SK-N-SH (cell line): Measurements from ENCODE around the gene SECTM1. TPM values are rescaled to one million over a fixed set of nuclear protein-coding genes. Genes with fewer than 3 reads are reported as not detected.

ENCODE experiments used
- CTCF ChIA-PET: fragments of 300-600, 350-600 bp; formaldehyde crosslinking; extraction: SDS; loops from one replicate; lab custom pipeline; 2021; lab: Yijun Ruan, JAX
- POLR2A ChIA-PET: fragments of 350-600 bp; sonication (Branson Sonifier 250); formaldehyde crosslinking; extraction: SDS; loops from one replicate; lab custom pipeline; 2020; ENCODE audit warnings: antibody characterized with exemption, inconsistent platforms; lab: Yijun Ruan, JAX
- DNase-seq: peaks from one replicate; pipeline ENCODE4 v3.0.0; 2012
- H2AFZ ChIP-seq: fragments of 200-600 bp; sonication (generic); 2 replicates; pipeline ENCODE4 v1.8.1; 2016; ENCODE audit warnings: antibody characterized with exemption, mild to moderate bottlenecking, low read depth
- H3F3A ChIP-seq: fragments of 200-600 bp; sonication (generic); replicated peaks from 2 replicates; pipeline ENCODE3; 2016; ENCODE audit warnings: antibody characterized with exemption, mild to moderate bottlenecking; ENCODE audit not compliant: insufficient read depth
- H3K27ac ChIP-seq, 2 experiments: fragments of 200-500 bp in 1 of 2; fragments of 200-600 bp in 1 of 2; sonication (Bioruptor generic) in 1 of 2; sonication (generic), shearing (Covaris generic) in 1 of 2; 2 replicates each; pipeline versions ENCODE4 v1.5.1 to v1.6.1; 2014 to 2016; ENCODE audit warnings: low read depth in 2 of 2, inconsistent platforms in 1 of 2, low read length in 1 of 2, mild to moderate bottlenecking in 1 of 2, mixed read lengths in 1 of 2
- H3K27me3 ChIP-seq: fragments of 200-600 bp; sonication (generic), shearing (Covaris generic); 2 replicates; pipeline ENCODE4 v1.6.1; 2016; ENCODE audit warnings: mixed run types; ENCODE audit not compliant: insufficient read depth
- H3K36me3 ChIP-seq, 2 experiments: fragments of 200-500 bp in 1 of 2; fragments of 200-600 bp in 1 of 2; sonication (Bioruptor generic) in 1 of 2; sonication (generic) in 1 of 2; replicated peaks in 1 of 2; 2 replicates each; pipeline versions ENCODE3 to v1.5.1; 2014 to 2016; ENCODE audit warnings: low read length in 1 of 2, mild to moderate bottlenecking in 1 of 2; ENCODE audit not compliant: insufficient read depth in 2 of 2, control insufficient read depth in 1 of 2
- H3K4me1 ChIP-seq, 2 experiments: fragments of 200-500 bp in 1 of 2; fragments of 200-600 bp in 1 of 2; sonication (Bioruptor generic) in 1 of 2; sonication (generic), shearing (Covaris generic) in 1 of 2; 2 replicates each; pipeline versions ENCODE4 v1.5.1 to v1.6.1; 2014 to 2016; ENCODE audit warnings: low read depth in 1 of 2, low read length in 1 of 2, mixed run types in 1 of 2; ENCODE audit not compliant: insufficient read depth in 2 of 2, control insufficient read depth in 1 of 2
- H3K4me2 ChIP-seq: fragments of 200-600 bp; sonication (generic), shearing (Covaris generic); 2 replicates; pipeline ENCODE4 v1.6.1; 2017; ENCODE audit warnings: mixed run types
- H3K4me3 ChIP-seq, 2 experiments: fragments of 200-500 bp in 1 of 2; fragments of 200-600 bp in 1 of 2; sonication (Bioruptor generic) in 1 of 2; sonication (generic), shearing (Covaris generic) in 1 of 2; 2 replicates each; pipeline versions ENCODE4 v1.5.1 to v1.8.1; 2014 to 2016; ENCODE audit warnings: low read depth in 2 of 2, inconsistent platforms in 1 of 2, low read length in 1 of 2, mild to moderate bottlenecking in 1 of 2, mixed read lengths in 1 of 2, moderate library complexity in 1 of 2
- H3K79me2 ChIP-seq: fragments of 200-600 bp; sonication (generic); 2 replicates; pipeline ENCODE4 v1.8.1; 2017; ENCODE audit warnings: mild to moderate bottlenecking; ENCODE audit not compliant: insufficient read depth
- H3K9ac ChIP-seq: fragments of 200-600 bp; sonication (generic); 2 replicates; pipeline ENCODE4 v1.6.1; 2017; ENCODE audit warnings: mixed run types
- H3K9me2 ChIP-seq: fragments of 200-600 bp; sonication (generic); 2 replicates; pipeline ENCODE4 v1.6.1; 2017; ENCODE audit warnings: mixed run types
- H3K9me3 ChIP-seq: fragments of 200-600 bp; sonication (generic); 2 replicates; pipeline ENCODE4 v1.6.1; 2017; ENCODE audit warnings: mixed run types, mild to moderate bottlenecking, moderate library complexity
- H4K20me1 ChIP-seq: fragments of 200-600 bp; sonication (generic); 2 replicates; pipeline ENCODE4 v1.6.1; 2017; ENCODE audit warnings: mild to moderate bottlenecking, mixed run types; ENCODE audit not compliant: insufficient read depth
- CHD2 ChIP-seq: fragments of 150-350 bp; IDR thresholded peaks from 2 replicates; pipeline ENCODE4 v1.6.1; 2018; ENCODE audit warnings: low read length; ENCODE audit not compliant: partially characterized antibody
- EP300 ChIP-seq, 2 experiments: IDR thresholded peaks; 2 replicates each; pipeline versions ENCODE4 v1.4.0 to v1.6.1; 2012; ENCODE audit warnings: borderline replicate concordance in 1 of 2, low read depth in 1 of 2, low read length in 1 of 2
- EZH2phosphoT487 ChIP-seq: fragments of 200-600 bp; sonication (generic); IDR thresholded peaks from 2 replicates; pipeline ENCODE4 v1.6.1; 2017; ENCODE audit warnings: low read depth, mixed run types, mild to moderate bottlenecking, antibody characterized with exemption, moderate library complexity, borderline replicate concordance
- FOSL2 ChIP-seq: IDR thresholded peaks from 2 replicates; pipeline ENCODE4 v1.4.0; 2012; ENCODE audit warnings: low read depth, mild to moderate bottlenecking, moderate library complexity, borderline replicate concordance
- FOXM1 ChIP-seq: IDR thresholded peaks from 2 replicates; pipeline ENCODE4 v1.4.0; 2012; ENCODE audit warnings: low read depth, mild to moderate bottlenecking
- GABPA ChIP-seq: IDR thresholded peaks from 2 replicates; pipeline ENCODE4 v1.4.0; 2012; ENCODE audit warnings: low read depth, mild to moderate bottlenecking
- IRF3 ChIP-seq: fragments of 150-350 bp; IDR thresholded peaks from 2 replicates; pipeline ENCODE4 v1.6.1; 2016; ENCODE audit warnings: mild to moderate bottlenecking, low read depth, low read length
- JUND ChIP-seq: IDR thresholded peaks from 2 replicates; pipeline ENCODE4 v1.4.0; 2012
- MEF2A ChIP-seq: IDR thresholded peaks from 2 replicates; pipeline ENCODE4 v1.4.0; 2012; ENCODE audit warnings: low read depth, borderline replicate concordance
- MXI1 ChIP-seq: IDR thresholded peaks from 2 replicates; pipeline ENCODE4 v1.6.1; 2012; ENCODE audit warnings: mild to moderate bottlenecking, low read depth, low read length, improper control_type of control experiment
- RAD21 ChIP-seq: IDR thresholded peaks from 2 replicates; pipeline ENCODE4 v1.6.1; 2012; ENCODE audit warnings: mild to moderate bottlenecking, low read length
- RCOR1 ChIP-seq: fragments of 150-350 bp; IDR thresholded peaks from 2 replicates; pipeline ENCODE4 v1.6.1; 2017; ENCODE audit warnings: antibody characterized with exemption, low read length
- RFX5 ChIP-seq: IDR thresholded peaks from 2 replicates; pipeline ENCODE4 v1.6.1; 2012; ENCODE audit warnings: mild to moderate bottlenecking, improper control_type of control experiment, low read length
- RXRA ChIP-seq: IDR thresholded peaks from 2 replicates; pipeline ENCODE4 v1.4.0; 2012; ENCODE audit warnings: low read depth, mild to moderate bottlenecking, borderline replicate concordance
- TCF12 ChIP-seq: IDR thresholded peaks from 2 replicates; pipeline ENCODE4 v1.4.0; 2012
- TEAD4 ChIP-seq: IDR thresholded peaks from 2 replicates; pipeline ENCODE4 v1.4.0; 2012; ENCODE audit warnings: mild to moderate bottlenecking, borderline replicate concordance; ENCODE audit not compliant: insufficient read depth
- WGBS: methylation state at CpG from one replicate; pipeline ENCODE4 v1.1.6; 2017; ENCODE audit warnings: low lambda C conversion rate; 5-methylcytosine and 5-hydroxymethylcytosine counted together
- polyA plus RNA-seq, 3 experiments: library from polyadenylated mRNA; depleted of rRNA; stranded (reverse); fragments of >200 nt; gene quantifications; 2 replicates each; pipeline ENCODE4 v1.2.3, GENCODE V29; 2012
- TF ChIP-seq, protein P1 (sequence below): fragments of 150-350 bp; IDR thresholded peaks from 2 replicates; pipeline ENCODE4 v1.6.1; 2017; ENCODE audit warnings: antibody characterized with exemption, low read length, low read depth, borderline replicate concordance
- TF ChIP-seq, protein P2 (sequence below): IDR thresholded peaks from 2 replicates; pipeline ENCODE4; 2012
- TF ChIP-seq, protein P3 (sequence below): fragments of 200-600 bp; sonication (generic); IDR thresholded peaks from 2 replicates; pipeline ENCODE4 v1.6.1; 2017; ENCODE audit warnings: antibody characterized with exemption, mild to moderate bottlenecking, moderate library complexity
- TF ChIP-seq, protein P4 (sequence below): IDR thresholded peaks from 2 replicates; pipeline ENCODE4 v1.4.0; 2012; ENCODE audit warnings: low read depth

Gene SECTM1
- polyA plus RNA-seq, 1 of the 3 experiments (the other 2 are of a cell fraction), result 3.8 TPM

DNA sequence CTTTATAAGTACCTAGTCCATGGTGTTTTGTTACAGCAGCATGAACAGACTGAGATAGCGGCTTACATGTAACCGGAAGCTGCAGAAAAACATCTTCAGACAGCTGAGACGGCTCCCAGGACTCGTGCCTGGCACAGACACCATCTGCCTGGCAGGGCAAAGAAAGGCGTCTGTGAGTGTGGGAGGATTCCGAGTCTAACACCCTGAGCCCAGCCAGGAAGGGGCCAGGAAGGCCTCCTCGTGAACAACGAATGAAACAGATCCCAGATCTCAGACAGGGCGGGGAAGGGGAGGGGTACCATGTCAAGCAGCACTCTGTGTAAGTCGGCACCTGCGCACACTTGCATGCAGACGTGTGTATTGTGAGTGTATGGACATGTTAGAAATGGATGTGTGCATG lies 55.7 kb downstream of the SECTM1 start:
- Histone ChIP-seq H3K79me2 (peaks cover 11% of the 10 kb centered on the region; the same call in 1 of the 2 replicates), H3K4me2 (no peak overlapping the region), H3K4me1 (peaks cover 13 to 24% of the 10 kb centered on the region in 2 experiments), H3K36me3 (no peaks in the 10 kb centered on the region), H4K20me1 (no peaks in the 10 kb centered on the region), H3K9ac (no peak overlapping the region), H3K27me3 (no peaks in the 10 kb centered on the region), H2AFZ (no peak overlapping the region), H3K9me3 (no peaks in the 10 kb centered on the region), H3F3A (peaks cover 8% of the 10 kb centered on the region), H3K27ac (no peak overlapping the region), H3K9me2 (no peaks in the 10 kb centered on the region), H3K4me3 (no peak overlapping the region)
- DNase-seq, result no peak
- ChIA-PET CTCF (no interaction called here), POLR2A (no interaction called here)
- TF ChIP-seq RXRA (no peak), CHD2 (no peak), EZH2phosphoT487 (no peak), RAD21 (no peak), RCOR1 (no peak), FOSL2 (no peak), GABPA (no peak), TEAD4 (no peak), EP300 (IDR thresholded peaks at IDR 0.05; ENCODE audit: borderline replicate concordance in 1 of 2, low read depth in 1 of 2, low read length in 1 of 2) (no peak), JUND (no peak), MEF2A (no peak), FOXM1 (no peak), IRF3 (no peak), MXI1 (no peak), TCF12 (no peak), RFX5 (no peak)
- TF ChIP-seq, protein P1, sequence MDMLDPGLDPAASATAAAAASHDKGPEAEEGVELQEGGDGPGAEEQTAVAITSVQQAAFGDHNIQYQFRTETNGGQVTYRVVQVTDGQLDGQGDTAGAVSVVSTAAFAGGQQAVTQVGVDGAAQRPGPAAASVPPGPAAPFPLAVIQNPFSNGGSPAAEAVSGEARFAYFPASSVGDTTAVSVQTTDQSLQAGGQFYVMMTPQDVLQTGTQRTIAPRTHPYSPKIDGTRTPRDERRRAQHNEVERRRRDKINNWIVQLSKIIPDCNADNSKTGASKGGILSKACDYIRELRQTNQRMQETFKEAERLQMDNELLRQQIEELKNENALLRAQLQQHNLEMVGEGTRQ, result no peak
- TF ChIP-seq, protein P2, sequence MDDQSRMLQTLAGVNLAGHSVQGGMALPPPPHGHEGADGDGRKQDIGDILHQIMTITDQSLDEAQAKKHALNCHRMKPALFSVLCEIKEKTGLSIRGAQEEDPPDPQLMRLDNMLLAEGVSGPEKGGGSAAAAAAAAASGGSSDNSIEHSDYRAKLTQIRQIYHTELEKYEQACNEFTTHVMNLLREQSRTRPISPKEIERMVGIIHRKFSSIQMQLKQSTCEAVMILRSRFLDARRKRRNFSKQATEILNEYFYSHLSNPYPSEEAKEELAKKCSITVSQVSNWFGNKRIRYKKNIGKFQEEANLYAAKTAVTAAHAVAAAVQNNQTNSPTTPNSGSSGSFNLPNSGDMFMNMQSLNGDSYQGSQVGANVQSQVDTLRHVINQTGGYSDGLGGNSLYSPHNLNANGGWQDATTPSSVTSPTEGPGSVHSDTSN, result no peak
- TF ChIP-seq, protein P3, sequence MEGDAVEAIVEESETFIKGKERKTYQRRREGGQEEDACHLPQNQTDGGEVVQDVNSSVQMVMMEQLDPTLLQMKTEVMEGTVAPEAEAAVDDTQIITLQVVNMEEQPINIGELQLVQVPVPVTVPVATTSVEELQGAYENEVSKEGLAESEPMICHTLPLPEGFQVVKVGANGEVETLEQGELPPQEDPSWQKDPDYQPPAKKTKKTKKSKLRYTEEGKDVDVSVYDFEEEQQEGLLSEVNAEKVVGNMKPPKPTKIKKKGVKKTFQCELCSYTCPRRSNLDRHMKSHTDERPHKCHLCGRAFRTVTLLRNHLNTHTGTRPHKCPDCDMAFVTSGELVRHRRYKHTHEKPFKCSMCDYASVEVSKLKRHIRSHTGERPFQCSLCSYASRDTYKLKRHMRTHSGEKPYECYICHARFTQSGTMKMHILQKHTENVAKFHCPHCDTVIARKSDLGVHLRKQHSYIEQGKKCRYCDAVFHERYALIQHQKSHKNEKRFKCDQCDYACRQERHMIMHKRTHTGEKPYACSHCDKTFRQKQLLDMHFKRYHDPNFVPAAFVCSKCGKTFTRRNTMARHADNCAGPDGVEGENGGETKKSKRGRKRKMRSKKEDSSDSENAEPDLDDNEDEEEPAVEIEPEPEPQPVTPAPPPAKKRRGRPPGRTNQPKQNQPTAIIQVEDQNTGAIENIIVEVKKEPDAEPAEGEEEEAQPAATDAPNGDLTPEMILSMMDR, result no peak
- TF ChIP-seq, protein P4, sequence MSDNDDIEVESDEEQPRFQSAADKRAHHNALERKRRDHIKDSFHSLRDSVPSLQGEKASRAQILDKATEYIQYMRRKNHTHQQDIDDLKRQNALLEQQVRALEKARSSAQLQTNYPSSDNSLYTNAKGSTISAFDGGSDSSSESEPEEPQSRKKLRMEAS, result no peak
- 83% methylated on average over 12 of the region's 12 CpGs for WGBS
